HG03097 (cell line): ENCODE measurements around the gene GABRA4.

Experiments used
- ATAC-seq: cut with Tn5 transposase; IDR thresholded peaks from one replicate; pipeline ENCODE4 v1.9.1; 2021; ENCODE audit not compliant: unreplicated experiment, low FRiP score

GABRA4 gene

DNA sequence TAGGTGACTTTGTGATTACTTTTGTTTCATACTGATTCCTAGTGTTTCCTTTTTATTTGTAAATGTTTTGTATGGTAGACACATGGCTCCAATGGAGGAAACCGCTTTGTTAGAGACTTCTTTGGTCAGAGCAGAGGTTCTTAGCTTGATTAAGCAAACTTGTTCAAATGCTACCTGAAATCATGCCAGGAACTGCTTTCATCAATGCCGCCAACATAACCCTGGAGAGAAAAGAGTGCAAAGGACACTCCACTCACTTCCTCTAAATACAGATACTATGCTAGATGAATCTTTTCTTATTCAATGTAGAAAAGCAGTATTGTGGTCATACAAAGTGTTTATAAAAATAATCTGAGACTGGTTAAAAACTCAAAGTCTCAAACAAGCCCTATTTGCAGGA is 58.7 kb downstream of the GABRA4 start:
- ATAC-seq: no peak

DNA sequence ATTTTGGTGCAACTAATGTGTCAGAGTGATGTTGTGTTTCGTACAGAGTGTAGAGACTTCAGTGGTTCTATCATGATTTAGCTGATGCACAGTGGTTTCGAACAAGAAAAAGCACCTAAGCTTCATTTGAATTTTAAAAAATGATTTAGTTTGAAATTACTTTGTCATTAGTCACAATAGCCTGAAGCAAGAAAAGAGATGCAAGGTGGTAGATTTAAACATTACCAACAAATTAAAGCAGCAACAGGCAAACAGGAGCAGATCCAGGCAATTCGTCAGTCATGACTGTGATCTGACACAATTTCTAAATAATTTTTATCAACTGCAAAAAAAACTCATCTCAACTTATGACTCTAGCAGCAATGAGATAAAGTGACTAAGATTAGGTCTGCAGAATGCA is 59.7 kb downstream of the GABRA4 start:
- ATAC-seq: no peak

DNA sequence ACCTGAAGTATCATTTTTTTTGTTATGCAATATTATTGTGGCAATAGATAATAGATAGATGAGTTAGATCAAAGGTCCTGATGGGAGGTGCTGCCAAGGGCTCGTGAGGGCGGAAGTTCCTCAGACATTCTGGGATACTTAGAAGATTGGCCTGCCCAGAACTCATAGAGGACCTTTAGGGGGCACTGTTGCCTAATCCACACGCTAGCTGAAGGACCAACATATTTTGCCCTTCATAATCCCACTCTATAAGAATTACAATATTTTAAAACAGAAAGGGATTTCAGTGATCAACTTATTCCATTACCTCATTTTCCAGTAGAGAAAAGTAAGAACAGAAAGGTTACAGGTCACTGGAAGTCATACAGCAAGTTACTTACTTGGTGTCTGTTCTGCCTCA is 61.4 kb downstream of the GABRA4 start:
- no peak for ATAC-seq

DNA sequence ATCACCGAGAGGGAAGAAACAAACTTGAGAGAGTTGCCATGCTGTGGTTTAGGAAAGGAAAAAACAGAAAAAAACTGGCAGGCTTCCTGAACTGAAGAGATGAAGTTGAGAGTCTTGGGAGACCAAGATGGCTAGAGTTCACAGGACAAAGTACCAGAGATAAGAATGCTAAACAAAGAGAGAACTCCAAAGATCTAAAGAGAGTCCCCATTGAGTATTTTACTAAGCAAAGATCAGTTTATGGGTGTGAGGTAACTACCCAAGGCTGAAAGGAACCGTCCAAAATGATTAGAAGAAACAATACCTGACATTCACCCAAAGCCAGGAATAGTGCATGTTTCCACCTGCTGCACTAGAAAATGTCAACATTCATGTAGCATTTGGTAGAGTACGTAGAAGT is 62.5 kb downstream of the GABRA4 start:
- no peak for ATAC-seq

DNA sequence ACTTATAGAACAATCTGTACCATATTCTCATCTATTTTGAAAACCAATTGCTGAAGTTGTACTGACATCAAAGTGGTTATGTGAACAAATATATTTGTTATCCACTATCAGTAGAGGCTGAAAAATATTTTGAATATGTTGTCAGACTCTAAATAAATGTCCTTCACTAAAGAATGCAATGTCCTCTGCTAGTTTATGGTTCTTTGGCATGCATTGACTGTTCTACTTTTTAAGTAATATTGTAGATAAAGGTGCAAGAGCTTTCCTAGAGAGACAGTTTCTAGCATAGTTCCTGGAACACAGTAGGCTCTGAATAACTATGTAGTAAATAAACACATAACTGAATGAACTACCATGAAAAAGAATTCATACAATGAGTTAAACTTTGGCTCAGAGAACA is 66.2 kb downstream of the GABRA4 start:
- no peak for ATAC-seq

DNA sequence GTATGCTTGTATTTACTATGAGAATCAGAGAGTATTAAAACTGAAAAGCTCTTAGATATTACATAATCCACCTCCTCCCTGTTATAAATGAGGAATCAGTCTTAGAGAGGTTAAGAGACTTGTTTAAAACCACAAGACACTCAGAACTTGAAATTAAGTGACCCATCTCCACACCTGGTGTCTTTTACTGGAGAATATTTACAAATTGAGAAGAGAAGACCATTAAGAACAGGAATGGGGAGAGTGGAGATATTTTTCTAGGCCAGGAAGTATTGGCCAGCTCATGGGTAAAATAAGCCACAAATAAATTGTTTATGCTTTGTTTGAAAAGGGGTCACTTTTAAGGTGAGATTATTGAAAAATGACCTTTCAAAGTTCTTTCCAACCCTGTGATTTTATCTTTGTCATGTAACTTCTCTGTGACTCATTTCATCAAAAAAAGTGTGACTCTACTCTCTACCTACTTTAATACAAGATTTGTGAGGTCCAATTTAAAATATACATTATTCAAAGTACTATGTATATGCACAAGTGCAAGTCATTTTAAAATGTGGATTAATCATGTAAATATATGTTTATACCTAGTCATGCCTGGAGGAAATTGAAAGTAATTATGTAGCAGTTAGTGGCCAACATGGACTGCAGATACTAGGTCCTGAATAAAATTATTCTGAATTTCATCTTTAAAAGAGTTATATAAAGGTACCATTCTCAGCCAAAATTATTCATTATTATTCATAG is 68.4 kb downstream of the GABRA4 start:
- ATAC-seq: no peak

DNA sequence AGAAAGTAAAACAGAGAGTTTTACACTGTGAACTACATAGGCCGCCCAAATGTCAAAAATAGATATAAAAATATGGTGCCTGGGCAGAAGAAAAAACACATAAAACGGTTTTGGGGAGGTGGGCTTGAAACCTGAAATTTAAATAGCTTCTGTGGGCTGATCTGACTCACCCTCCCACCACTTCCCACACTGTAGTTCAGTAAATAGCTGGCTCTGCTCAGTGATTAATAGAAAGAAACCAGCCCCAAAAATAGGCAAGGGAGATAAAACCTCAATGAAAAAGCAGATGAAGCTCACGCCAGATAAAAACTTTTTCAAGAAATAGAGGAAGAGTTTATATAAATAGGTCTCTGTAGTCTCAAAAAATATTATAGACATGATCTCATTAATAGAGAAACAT is 71.2 kb downstream of the GABRA4 start:
- ATAC-seq: no peak

DNA sequence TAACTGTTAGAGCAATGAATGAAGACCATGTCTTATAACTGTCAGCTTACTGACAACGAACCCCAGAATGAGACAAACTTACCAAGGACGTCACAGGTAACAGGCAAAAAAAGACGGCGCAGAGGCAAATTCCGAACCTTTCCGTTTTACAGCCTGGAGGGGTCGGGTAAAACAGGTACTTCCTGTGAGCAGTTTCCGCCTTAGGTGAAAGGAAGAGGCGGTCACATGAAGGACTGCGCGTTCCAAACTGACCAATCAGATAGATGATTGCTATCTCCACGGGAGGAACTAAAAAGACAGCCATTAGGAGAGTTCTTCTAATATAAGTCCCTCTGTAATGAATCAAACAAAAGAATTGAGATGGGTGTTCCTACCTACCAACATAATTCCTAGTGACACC is 84.3 kb downstream of the GABRA4 start, which contains the start of gene COX7B2:
TSS of gene COX7B2 (minus strand) at position 168 of the 400 bp plus-strand sequence. CDS start 174,053 bp downstream, outside the sequence.
- ATAC-seq: no peak

DNA sequence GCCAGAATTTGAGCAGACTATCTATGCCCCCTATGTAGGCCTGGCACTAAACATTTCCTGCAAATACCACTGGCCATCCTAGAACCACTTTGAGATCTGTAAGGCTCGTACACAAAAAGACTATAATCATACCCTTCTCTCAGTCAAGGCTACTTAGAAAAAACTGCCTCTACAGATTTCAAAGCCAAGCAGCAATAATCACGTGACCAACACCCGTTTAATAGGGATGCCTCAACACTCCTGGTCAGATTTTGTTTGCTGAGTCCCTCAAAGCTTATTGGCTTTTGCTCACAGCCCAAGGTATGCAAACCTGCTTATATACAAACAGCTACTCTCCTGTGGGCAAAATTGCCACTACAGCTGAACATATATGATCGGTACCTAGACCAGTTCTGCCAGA is 85.2 kb downstream of the GABRA4 start:
- no peak for ATAC-seq

DNA sequence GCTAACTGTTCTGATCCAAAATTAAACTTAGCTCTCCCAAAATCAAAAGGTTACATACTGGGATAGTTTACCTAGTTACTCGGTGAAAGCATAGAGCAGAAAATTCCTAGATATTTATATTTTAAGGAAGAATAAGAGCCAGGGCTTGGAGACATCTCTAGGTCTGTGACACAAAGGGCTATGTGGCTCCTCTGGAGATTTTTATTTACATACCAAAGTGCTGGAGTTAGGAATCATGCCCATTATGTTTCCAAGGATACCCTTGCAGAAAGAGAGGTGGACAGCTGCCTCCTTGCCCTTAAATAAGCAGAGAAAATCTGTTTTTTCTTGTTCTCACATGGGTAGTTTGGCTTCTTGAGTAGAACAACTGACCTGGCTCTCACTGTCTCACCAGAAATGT is 93.3 kb downstream of the GABRA4 start:
- ATAC-seq: no peak

DNA sequence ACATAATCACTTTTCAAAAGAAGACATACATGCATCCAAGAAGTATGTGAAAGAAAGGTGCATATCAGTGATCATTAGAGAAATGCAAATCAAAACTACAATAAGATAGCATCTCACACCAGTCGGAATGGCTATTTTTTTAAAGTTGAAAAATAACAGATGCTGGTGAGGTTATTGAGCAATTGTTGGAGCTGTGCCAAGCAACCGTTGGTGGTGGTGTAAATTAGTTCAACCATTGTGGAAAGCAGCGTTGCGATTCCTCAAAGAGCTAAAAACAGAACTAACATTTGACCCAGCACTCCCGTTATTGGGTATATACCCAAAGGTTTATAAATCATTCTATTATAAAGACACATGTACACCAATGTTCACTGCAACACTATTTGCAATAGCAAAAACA is 98.6 kb downstream of the GABRA4 start:
- no peak for ATAC-seq

DNA sequence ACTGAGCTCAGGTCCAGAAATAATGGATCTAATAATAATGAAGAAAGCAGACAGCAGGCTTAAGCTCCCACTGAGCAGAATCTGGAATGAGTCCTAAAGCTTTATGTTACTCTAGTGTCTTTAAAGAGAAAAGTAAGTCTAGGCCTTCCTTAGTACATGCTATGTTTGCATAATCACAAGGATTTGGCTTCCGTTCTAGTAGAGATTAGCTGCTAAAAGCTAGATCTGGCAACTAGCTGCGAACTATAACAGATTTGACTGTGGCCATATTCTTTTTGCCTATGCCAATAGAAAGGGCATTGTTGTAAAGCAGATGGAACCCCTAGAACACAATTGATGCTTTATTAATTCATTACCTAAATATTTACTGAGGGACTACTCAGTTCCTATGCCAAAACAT is 103.3 kb downstream of the GABRA4 start:
- ATAC-seq: no peak

DNA sequence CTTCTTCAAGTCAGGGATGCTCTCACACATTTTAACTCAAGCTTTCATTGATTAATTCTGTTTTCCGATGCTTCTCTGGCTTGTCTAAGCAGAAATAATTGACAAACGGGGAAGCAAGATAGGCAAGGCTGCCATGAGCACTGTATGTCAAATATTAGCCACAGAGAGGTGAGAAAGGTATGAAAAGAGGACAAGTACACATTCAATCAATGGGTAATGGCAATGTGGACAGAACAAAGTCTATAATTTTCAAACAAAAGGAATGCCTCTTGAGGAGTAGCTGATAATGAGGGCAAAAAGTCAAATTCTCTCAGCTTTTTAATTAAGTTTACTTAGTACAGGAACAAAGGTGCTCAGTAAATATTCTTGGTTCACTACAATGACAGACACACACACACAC is 104.0 kb downstream of the GABRA4 start:
- ATAC-seq: no peak

DNA sequence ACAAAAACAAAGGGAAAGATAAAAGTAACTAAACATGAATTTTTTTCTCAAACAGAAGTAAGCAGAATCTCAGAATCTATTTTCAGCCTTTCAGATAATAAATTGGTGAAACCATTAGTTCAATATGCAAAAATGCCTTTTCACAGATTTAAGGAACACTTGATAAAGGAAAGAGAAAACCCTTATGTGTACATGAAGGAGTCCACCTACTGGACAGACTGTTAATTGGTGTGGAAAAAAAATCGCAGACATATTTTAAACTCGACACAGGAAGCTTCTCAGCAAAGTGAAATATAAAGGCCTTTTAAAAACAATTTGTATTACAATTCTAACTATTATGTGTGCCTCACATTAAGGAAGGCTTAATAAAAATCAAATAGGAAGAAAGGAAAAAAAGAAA is 106.7 kb downstream of the GABRA4 start:
- ATAC-seq: no peak

DNA sequence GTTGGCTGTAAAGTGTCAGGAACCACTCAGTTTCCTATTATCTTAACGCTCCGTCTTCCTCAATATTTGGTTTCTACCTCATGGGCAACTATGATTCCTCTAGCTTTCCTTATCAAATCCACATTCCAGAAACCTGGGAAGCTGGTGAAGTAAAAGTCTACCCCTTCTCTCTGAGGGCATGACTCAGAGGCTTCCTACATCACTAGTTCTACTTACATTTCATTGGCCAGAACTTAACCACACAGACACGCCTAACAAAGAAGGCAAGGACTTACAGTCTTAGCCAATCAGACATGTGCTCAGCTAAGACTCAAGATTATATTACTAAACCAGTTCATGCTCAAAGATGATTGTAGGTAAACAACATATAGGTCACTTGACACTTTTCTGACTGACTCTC is 114.7 kb downstream of the GABRA4 start:
- no peak for ATAC-seq

DNA sequence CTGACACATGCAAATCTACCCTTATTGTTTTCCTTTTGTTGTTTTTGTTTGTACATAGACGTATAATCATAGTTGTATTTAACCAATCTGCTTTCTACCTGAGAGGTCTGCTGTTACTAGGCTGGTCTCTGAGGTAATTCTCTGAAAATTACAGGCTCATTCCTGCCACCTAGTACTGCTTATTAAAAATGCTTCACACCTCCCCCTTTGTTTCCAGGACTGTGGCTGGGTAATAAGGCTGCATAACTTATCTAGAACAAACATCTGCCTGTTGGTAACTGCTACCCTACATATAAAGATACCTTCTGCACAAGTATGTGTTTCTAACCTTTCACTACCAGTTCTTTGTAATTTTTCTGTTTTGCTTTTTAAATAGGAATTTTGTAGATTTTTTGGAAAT is 118.6 kb downstream of the GABRA4 start:
- ATAC-seq: no peak

DNA sequence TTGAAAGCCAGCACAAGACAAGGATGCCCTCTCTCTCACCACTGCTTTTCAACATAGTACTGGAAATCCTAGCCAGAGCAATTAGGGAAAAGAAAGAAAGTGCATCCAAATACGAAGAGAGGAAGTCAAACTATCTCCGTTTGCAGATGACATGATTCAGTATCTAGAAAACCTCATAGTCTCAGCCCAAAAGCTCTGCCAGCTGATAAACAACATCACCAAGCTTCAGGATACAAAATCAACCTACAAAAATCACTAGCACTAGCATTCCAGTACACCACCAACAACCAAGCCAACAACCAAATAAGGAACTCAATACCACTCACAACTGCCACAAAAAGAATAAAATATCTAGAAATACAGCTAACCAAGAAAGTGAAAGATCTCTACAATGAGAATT is 123.0 kb downstream of the GABRA4 start:
- ATAC-seq: no peak
